IPS-18c (cell line): ENCODE results near the gene IL17RB.

ENCODE experiments used
- H3K4me3 ChIP-seq: 2 replicates; pipeline ENCODE4 v1.7.0; 2013; ENCODE audit warnings: low read depth, mild to moderate bottlenecking, low read length, moderate library complexity; ENCODE audit not compliant: insufficient read depth
- H3K9me3 ChIP-seq: one replicate; pipeline ENCODE4 v1.6.1; 2013; ENCODE audit warnings: mild to moderate bottlenecking, low read length, moderate library complexity; ENCODE audit not compliant: control insufficient read depth, insufficient read depth

The IL17RB gene

GRCh38 chr3:53843195-53844177 lies 2.9 kb upstream of the IL17RB start:
- no peaks in the 10 kb centered on the region for H3K9me3 ChIP-seq
- H3K4me3 ChIP-seq = no peak overlapping the region

GRCh38 chr3:53844262-53845102 lies 1.9 kb upstream of the IL17RB start:
- H3K9me3 ChIP-seq = no peaks in the 10 kb centered on the region
- H3K4me3 ChIP-seq = no peak overlapping the region

GRCh38 chr3:53845103-53845880 lies 1.1 kb upstream of the IL17RB start:
- peak overlapping the region; percentile 66 for H3K4me3 ChIP-seq
- no peaks in the 10 kb centered on the region for H3K9me3 ChIP-seq

- Histone ChIP-seq H3K9me3 (no peaks in the 10 kb centered on the region), H3K4me3 (peak overlapping the region; percentile 66)
These were observed 561 bp upstream of the IL17RB start for GRCh38 chr3:53845881-53846133.

GRCh38 chr3:53846851-53847155 lies 435 bp downstream of the IL17RB start:
- Histone ChIP-seq H3K9me3 (no peaks in the 10 kb centered on the region), H3K4me3 (peak overlapping the region; percentile 66)

- Histone ChIP-seq H3K4me3 (no peak overlapping the region), H3K9me3 (no peaks in the 10 kb centered on the region)
These were observed 3.5 kb downstream of the IL17RB start for GRCh38 chr3:53849916-53850315.

GRCh38 chr3:53850895-53851294 lies 4.5 kb downstream of the IL17RB start:
- Histone ChIP-seq H3K4me3 (no peak overlapping the region), H3K9me3 (no peaks in the 10 kb centered on the region)

- Histone ChIP-seq H3K9me3 (no peaks in the 10 kb centered on the region), H3K4me3 (no peak overlapping the region)
These were observed 10.6 kb downstream of the IL17RB start for GRCh38 chr3:53856964-53857363.

GRCh38 chr3:53858096-53858741 lies 11.9 kb downstream of the IL17RB start:
- no peaks in the 10 kb centered on the region for H3K9me3 ChIP-seq
- H3K4me3 ChIP-seq = no peak overlapping the region

GRCh38 chr3:53859178-53859577 lies 12.8 kb downstream of the IL17RB start:
- no peaks in the 10 kb centered on the region for H3K9me3 ChIP-seq
- no peak overlapping the region for H3K4me3 ChIP-seq

- H3K4me3 ChIP-seq = no peak overlapping the region
- no peaks in the 10 kb centered on the region for H3K9me3 ChIP-seq
These were observed 13.8 kb downstream of the IL17RB start for GRCh38 chr3:53860196-53860595.

GRCh38 chr3:53862241-53862640 lies 15.9 kb downstream of the IL17RB start:
- Histone ChIP-seq H3K9me3 (no peaks in the 10 kb centered on the region), H3K4me3 (no peak overlapping the region)

GRCh38 chr3:53863145-53863544 lies 16.8 kb downstream of the IL17RB start:
- H3K4me3 ChIP-seq = no peak overlapping the region

GRCh38 chr3:53865732-53866499 lies 19.5 kb downstream of the IL17RB start:
- no peak overlapping the region for H3K4me3 ChIP-seq
- H3K9me3 ChIP-seq = no peaks in the 10 kb centered on the region

More at GRCh38 chr3:53863145-53863544, 16.8 kb downstream of the IL17RB start:
- H3K9me3 ChIP-seq = no peaks in the 10 kb centered on the region

GRCh38 chr3:53880396-53881345 lies 34.3 kb downstream of the IL17RB start:
- Histone ChIP-seq H3K4me3 (peak overlapping the region; percentile 87), H3K9me3 (peaks cover 2% of the 10 kb centered on the region)
